Measurements from ENCODE around the gene ATP6V0A4.
"Not testable (repeated sequence)": the region's sequence is repeated elsewhere in the genome, so short reads cannot be mapped to it uniquely, and the experiment has no call there.

The ATP6V0A4 gene

DNA sequence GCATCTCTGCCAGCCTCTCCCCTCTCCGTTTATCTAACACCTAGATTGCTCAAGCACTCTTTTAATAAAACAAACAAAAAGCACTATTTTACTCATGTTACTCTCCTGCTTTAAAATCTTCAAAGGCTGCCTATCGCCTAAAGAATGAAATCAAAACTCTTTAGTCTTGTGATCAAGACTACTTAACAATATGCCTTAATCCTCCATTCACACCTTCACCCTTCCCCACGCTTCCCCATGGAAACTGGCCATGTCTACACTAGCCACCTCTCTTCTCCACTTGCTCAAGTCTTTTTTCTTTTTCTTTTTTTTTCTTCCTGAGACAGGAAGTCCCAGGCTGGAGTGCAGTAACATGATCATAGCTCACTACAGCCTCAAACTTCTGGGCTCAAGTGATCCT, 48.0 kb downstream of the ATP6V0A4 start:
- no peak for DNase-seq

DNA sequence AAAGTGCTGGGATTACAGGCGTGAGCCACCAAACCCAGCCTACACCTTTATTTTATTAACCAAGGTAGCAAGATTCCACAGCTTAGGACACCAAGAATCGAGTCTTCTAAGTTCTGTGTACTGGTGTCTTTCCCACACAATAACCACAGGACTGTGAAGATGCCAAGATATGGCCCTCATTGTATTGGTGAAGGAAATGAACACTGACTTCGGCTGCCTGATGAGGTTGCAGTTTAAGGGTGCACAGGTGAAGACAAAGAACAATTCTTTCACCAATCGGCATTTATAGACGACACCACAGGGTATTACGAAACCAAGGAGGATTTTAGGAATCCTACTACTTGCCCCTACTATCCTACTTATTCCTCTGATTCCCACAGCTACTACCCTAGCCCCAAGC, 49.3 kb downstream of the ATP6V0A4 start:
- DNase-seq: no peak

DNA sequence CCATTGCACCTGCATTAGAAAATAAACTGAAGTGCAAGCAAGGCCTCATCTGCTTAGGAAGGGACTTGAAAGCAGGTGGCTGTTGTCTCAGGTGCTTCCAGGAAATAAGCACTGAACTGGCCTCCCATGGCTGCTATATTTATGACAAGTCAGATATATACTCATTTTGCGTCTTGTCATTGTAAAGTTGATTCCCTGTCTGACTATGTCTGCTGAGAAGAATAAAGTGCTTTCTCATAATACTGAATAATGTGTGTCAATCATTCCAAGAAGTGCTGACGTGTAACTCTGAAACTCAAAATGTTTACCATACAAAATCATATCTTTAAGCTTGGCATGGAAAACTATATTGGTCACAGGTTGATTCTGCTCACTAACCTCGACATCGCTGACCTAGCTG, 51.9 kb downstream of the ATP6V0A4 start:
- DNase-seq: no peak

DNA sequence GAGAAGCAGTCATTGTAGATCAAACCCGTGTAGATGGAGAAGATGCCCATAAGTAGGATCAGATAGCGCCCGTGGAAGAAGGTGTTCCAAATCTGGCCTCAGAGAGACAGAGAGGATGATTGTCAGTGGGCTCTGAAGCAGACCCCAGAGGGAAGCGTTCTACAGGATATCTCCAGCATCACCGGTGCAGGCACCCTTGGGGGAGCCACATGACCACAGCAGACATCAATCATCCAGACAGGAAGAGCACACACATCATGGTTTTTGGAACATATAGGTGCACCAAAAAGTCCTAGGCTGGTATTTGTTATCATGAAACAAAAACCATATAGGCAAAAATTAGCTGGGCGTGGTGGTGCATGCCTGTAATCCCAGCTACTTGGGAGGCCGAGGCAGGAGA, 52.8 kb downstream of the ATP6V0A4 start:
- no peak for DNase-seq

DNA sequence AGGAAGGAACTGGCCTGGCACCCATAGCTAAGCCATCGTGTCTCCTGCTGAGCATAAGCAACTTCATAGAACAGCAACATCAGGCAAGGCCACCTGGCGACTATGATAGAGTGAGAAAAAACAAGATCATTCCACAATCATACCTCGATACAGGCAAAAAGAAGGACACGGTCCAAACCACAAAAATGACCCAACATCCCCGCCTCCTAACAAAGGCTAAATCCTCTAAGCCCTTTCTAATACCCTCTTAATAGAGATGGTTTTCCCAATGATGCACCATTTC, 56.6 kb downstream of the ATP6V0A4 start:
- DNase-seq: no peak

DNA sequence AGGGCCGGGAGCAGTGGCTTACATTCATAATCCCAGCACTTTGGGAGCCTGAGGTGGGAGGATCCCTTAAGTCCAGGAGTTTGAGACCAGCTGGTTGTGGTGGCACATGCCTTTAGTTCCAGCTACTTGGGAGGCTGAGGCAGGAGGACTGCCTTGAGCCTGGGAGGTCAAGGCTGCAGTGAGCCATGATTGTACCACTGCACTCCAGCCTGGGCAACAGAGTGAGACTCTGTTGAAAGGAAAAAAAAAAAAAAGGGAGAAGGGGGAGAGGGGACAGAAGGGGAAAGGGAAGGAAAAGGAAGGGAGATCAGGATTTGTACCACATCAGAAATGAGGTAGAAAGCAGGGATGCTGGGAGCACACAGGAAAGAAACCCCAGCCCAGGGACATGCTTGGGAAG, 58.1 kb downstream of the ATP6V0A4 start:
- DNase-seq: no peak

DNA sequence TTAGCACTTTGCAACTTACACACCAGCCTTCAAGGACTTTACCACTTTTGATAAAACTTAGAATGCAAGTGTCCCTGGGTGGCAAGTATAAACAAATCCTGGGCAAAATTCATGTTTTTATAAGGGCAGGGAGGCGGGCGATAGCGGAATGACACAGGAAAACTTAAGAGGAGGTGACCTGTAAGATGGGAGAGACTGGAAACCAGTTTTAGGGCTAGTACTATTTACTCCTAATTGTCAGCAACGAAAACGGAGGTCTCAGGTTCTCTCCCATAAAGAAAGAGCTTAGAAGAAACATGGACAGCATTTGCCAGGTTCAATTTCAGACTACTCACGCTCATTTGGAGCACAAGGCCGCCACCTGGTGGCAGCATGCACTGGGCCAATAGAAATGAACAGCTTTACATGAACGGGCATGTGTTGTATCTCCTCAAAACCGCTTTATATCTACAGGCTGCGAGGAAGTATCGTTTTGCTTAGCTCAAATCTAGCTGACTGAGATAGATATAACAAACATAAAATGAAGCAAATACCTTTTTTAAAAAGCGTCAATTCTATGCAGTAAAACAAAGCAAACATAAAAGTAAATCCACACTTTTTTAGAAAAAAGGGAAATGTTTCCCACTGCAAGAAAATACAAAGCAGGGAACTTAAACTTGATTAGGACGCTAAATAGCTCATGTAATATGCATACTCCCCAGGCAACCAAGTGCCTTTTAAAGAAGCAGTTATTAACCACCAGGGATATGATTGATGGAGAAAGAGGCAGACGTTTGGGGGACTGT, 59.3 kb downstream of the ATP6V0A4 start:
- DNase-seq: peak; percentile 84

DNA sequence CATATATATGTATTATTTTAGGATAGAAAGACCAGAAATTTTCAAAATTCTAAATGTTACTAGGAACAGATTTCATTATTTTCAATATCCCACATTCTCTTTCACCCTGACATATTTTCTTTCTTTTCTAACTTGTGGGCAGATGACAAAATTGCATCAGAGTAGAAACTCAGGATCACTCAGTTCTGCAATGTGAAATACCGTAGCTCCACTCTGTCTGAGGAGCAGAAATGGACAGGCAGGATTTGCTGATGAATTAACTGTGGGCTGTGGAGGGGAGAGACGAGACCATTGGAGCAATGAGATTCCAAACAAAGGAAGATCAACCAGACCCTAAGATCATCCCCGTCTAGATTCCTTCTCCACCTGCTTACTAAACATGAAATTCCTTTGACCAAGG, 59.9 kb downstream of the ATP6V0A4 start:
- no peak for DNase-seq

DNA sequence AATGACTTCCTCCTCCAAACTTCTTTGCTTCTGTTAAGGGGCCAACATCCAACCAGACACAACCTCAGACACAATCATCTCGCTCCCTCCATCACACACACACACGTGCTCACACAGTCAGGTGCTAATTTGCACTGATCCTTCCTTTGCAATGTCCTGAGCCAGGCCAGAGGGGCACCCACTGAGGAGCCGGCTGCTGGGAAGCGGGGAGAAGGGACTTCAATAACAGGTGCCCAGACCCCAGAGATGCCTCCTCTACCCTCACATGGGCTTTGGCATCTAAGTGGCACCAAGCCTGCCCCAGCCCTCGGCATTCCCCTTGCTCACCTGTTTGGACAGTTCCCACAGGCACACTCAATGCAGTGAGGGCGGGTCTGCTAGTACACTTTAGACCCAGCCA, 62.6 kb downstream of the ATP6V0A4 start:
- DNase-seq: no peak

DNA sequence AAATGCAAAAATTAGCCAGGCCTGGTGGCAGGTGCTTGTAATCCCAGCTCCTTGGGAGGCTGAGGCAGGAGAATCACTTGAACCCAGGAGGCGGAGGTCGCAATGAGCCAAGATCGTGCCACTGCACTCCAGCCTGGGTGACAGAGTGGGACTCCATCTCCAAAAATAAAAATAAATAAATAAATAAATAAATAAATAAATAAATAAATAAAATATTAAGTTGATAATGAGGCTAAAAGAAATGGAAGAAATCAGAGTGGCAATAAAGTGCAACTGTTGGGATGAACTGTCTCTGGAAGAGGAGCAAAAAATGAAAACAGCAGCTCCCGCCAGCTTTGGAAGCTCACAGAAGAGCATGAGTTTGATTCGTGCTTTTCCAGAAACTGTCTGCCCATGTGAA, 66.3 kb downstream of the ATP6V0A4 start:
- not testable (repeated sequence) for DNase-seq

DNA sequence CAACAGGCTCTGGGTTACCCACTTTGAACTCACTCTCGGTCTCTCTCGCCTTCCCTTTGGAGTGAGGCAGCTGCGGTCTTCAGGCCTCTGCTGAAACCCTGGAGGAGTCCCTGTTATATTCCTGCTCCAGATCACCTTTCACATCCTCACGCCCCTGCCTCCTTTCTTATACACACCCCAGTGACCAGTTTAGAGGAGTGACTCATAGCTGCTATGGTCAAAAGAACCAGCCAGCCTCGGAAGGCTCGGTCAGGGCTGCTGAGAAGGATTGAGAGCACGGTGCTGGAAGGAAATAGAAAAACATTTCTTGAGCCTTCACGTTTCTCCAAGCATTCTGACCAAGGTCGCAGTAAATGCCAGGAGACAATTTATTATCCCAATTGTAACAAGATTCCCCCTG, 68.6 kb downstream of the ATP6V0A4 start:
- no peak for DNase-seq

DNA sequence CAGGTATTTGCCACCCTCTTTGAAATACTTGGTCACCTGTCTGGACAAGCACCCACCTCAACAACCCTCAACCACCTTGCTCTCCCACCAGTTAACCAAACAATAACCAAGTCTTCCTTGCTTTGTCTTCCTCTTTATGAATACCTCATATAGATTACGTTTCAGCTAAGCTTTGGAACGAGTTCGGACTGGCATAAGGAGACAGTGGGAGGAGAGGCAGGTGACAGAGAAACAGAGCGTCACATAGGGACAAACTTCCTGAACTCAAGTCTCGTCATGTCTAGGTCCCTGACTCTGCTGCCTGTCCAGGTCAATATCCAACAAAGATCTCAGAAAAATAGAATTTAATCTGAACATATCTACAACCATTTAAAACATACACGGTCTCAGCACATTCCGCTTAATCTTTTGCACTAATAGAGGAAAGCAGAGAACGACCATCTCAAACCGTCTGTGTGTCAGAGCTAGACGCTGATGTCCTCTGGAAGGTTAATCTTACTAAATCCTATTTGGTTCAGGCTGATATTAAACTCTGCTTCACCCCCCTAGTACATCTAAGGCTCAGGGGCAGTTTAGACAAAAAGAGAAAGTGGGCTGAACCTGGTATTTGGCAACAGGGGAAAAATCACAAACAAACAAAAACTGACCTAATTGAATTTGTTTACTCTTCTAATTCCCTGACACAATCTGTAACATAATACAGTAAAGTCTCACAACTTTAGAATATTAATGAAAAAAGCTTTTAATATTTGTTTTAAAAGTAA, 70.5 kb downstream of the ATP6V0A4 start:
- DNase-seq: no peak

DNA sequence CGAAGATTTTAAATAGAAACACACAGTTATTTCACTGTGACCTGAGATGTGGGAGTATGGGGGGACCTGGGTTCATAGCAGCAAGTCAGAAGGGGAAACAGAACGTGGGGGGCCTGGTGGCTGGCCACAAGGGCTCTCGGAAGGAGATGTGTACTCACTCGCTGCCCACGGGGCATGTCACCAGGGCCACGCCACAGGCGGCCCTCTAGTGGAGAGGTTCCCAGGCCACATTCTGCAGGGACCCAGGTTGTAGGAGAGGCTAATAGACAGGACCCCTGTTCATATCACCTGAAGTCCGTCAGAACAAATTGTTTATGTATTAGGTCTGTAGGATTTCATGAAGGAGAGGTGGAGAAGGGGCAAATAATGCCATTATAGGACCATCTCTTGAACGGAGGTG, 71.7 kb downstream of the ATP6V0A4 start:
- DNase-seq: no peak

DNA sequence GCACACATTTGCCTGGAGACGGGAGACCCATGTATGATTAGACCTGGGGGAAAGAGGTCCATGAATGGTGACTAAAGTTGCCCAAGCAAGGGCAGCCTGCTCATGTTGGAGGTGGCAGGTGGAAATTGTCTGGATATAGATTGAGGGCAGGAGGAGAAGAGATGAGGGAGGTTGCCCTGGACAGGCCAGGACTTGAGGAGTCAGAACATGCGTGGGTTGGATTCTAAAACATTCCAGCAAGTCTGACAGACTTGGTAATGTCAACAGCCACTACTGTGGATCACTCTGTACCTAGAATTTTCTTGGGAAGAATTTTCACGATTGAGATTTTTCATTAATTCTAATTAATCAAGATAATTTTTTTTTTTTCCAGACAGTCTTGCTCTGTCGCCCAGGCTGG, 77.7 kb downstream of the ATP6V0A4 start:
- DNase-seq: no peak

DNA sequence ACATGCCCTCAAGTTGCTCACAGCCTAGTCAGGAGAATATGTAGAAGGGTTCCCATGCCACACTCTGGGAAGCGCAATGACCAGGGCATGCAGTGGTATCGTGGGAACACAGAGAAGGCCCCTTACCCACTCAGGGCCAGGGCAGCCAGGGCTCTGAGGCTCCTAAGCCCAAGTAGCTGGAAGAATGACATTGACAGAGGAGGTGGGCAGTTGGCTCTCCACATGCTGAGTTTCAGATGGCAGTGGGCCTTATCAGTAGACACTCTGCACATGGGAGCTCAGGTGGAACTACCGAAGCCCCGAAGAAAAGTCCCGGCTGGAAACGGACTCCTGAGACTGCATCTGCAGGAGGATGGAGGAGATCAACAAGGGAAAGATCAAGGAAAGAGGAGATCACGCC, 81.1 kb downstream of the ATP6V0A4 start:
- no peak for DNase-seq

DNA sequence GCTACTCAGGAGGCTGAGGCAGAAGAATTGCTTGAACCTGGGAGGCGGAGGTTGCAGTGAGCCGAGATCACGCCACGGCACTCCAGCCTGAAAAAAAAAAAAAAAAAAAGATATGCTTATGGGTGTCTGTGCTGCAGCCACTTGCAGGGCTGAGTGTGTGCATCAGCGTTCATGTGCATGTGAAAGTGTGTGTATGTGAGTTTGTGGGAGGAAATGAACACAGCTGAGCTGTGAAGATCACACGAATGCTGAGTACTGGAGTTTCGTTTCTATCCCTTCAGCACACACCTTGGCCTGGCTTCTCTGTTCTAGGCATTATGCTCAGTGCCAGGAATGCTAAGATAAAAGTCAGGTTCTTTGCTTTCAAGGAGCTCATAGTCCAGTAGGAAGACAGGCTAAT, 84.8 kb downstream of the ATP6V0A4 start:
- DNase-seq: no peak

DNA sequence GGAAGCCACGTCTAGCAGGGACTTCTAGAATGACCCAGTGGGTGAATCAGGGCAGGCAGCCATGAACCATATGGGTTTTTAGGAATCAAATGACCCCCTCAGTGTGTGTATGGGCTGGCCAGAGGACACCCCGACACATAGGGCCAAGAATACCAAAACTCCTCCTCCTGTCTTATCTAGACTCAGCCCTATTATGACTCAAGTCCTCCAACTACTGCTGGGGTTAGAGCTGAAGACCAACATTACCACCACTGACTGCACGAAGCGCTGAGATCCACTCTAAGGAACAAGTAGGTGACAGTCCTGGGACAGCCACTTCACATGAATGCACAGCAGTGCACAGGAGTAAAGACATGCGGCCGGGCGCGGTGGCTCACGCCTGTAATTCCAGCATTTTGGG, 85.3 kb downstream of the ATP6V0A4 start:
- no peak for DNase-seq

DNA sequence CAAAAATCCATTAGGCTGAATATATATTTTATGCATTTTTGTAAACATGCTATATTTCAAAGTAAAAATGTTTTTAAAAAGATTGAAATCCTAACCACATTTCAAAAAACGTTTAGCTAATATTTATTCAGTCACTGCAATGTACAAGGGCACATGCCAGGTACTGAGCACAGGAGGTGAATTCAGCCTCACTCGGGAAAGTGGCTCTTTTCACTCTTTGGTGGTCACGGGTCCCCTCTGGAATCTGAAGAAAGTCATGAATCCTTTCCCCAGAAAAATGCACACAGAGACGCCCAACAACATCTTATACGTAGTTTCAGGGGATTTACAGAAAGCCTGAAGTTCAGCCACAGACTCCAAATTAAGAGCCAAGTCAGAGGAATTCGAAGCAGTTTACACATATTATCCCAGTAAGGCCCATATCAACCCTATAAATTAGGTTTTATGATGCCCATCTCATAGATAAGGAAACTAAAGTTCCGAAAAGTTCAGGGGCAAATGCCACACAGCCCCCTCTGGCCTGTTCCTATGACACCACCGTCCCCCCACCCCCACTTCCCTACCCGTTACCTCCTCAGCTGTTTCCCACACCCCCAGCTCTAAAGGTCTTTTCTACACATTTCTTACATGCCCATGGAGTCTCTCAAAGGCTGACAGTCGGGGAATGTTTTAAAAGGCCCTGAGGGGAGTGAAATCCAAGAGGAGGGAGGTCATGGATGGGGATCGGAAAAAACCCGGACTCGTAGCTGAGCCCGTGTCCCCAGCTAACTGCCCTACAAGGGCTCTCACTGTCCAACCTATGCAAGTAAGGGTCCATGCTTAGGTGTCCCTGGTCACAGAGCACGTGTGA, 87.2 kb downstream of the ATP6V0A4 start:
- DNase-seq: no peak

DNA sequence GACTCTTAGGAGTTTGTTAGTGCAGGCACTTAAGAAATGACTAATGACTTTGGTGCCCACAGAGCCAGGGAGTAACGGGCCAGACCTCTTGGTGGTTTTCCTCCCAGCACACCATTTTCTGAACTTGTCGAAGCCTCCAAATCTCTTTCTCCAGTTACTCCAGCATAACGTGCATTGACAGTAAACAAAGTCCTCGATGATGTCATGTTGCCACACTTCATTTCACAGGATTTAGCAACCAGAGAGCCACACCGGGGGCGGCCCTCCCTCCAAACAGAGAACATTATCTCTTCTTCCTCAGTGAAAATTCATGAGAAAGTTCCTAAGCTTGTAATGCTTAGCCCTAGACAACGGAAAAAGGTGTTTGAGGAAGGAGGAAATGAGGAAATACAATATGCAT, 92.8 kb downstream of the ATP6V0A4 start:
- no peak for DNase-seq

DNA sequence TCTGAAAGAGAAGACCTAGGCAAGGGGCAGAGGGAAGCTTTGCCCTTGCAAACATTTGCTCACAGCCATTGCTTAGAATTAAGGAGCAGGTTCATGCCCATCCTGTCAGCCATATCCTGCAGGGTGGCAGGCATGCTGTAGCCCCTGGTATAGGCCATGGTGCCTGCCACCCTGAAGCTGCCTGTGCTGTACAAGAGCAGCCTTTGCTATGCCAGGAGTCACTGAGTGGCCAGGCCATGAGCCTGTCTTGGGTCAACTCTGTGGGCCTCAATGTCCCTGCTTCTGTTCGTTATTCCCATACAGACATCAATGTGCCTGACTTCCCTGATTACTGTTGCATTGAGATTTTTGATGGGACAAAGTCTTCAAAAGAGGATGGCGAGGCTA, 96.5 kb downstream of the ATP6V0A4 start:
- DNase-seq: no peak

DNA sequence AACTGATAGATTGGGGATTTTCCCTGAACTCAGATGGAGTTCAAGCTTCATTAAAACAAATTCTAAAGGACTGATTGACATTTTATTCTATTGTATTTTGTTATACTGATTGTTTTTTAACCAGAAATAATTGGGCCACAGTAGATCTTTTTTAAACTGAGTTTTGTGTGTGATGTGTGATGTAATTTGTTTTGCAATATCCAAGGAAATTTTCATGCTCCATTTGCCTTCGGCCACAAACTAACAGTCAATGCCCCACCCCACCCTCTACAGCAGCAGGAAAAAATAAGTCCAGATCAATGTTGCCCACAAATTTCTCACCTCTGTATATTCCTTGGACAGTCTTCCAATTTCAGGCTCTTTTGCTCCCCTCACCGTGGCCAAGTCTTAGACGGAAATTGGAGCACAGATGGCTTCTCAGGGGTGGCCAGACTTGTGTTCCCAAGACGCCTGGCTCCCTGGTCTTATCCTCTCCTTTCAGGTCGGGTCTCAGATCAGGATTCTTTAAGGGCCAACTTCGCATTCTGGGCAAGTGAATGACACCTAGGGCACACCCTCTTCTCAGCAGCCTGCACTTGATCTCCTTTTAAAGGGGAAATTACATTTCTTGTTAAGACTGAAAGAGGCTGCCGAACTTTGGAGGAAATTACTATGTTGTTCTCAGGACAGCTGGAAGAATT, 97.0 kb downstream of the ATP6V0A4 start, which contains the start of gene SVOPL:
SVOPL (minus strand) TSS at position 506 of the 680 bp plus-strand sequence. CDS start 22,317 bp downstream, outside the sequence.
- DNase-seq: no peak

DNA sequence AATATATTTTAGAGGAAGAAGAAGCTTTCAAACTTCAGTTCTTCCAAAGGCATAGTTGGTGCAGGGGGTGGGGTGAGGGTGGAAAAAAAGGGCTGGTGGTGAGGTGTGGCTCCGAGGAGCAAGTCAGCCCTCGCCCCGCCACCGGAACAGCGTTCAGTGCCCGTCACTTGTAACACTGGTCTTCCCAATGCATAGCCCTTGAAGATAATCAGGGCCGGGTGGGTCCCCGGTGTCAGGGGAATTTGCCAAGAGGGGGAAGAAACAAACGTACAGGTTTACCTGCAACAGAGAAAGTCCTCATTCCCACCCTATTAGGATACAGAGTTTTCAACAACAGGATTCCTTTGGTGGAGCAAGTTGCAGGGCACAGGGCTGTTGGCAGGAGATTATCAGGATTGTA, 98.3 kb downstream of the ATP6V0A4 start:
- DNase-seq: no peak

DNA sequence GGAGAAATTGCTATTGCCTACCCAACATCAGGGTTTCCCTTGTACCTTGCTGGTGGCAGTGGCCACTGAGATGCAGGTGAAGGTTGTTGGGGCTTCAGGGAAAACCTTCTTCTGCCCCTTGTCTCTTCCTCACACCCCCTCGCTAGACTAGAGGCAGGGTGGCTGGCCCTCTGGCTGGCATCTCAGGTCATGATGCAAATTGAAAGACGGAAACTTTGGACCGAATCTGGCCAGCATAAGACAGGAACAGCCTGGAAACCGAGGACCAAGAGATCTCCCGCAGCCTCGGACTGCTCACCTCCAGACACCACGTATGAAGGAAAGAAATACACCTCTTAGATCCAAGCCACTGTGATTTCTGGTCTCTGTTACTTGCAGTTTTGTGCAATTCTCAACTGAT, 99.7 kb downstream of the ATP6V0A4 start:
- no peak for DNase-seq
